ENCODE data around the gene SEC24C.

GRCh38 chr10:73819513-73820093, 75.4 kb downstream of the SEC24C start:
- TF ChIP-seq CTCF (IDR thresholded peaks at IDR 0.05) (no peak), EP300 (IDR thresholded peaks at IDR 0.05) (no peak), POLR2AphosphoS5 (IDR thresholded peaks at IDR 0.05) (no peak), POLR2A (IDR thresholded peaks at IDR 0.05) (no peak)
